NOMO-1 treated with dmso at 0.1 percent for 144 hours (cell line): Measurements from ENCODE around the gene PREX1.

Source experiments
- DNase-seq: peaks from one replicate; lab custom pipeline; 2025; ENCODE audit not compliant: unreplicated experiment; lab: John Stamatoyannopoulos, UW

Gene PREX1

DNA sequence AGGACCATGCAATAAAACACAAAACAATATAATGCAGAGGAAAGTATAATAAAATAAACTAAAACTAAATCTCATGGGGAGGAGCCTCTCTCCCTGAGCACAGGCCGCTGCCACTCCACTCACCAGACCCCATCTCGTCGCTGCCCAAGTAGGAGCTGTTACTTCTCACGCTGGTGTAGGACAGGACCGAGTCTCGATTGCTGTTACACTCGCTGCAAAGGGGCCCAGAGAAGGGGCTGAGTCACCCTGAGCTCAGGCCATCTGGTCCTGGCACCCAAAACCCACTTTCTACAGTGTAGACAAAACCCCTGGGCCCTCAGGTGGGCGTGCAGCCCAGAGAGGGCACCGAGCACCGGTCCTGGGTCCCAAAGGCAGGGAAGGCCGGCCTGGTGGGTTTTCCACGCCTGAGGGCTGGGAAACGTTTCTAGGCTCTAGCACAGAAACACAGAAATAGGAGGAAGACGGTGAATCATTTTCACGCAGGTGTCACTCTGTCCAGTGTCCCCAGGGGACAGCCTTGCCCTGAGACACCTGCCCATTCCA is 183.4 kb downstream of the PREX1 start:
- DNase-seq, result no peak

DNA sequence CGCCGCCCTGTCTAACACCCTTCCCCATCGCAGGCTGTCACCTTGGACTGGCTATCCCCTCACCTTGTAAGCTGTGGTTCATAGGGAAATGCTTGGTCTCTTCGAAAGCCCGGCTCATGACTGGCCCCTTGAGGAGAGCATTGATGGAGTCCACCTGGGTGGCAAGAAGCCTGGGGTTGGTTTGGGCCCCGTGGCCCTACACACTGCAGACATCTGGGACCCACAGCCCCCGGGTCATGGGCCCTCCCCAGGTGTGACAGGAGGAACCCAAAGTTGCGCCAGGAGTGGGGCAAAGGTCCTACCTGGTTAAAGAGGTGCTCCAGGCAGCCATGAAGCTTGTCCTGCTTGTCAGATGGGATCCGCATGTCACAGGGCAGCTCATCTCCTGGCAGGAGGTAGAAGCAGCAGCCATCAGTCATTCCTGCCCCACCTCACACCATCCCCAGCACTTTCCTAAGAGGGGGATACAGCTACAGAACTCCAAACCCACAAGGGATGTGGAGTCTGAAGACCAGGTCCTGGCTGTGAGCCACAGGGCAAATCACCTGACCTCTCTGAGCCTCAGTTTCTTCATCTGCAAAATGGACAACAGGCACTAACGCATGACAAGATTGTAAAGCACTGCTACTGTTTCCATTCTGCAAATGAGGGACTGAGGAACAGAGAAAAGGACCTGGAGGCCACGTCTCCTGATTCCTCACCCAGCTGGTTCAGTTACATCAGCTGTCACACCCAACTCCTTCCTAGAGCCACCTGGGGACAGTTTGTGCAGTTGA is 185.5 kb downstream of the PREX1 start:
- no peak for DNase-seq

DNA sequence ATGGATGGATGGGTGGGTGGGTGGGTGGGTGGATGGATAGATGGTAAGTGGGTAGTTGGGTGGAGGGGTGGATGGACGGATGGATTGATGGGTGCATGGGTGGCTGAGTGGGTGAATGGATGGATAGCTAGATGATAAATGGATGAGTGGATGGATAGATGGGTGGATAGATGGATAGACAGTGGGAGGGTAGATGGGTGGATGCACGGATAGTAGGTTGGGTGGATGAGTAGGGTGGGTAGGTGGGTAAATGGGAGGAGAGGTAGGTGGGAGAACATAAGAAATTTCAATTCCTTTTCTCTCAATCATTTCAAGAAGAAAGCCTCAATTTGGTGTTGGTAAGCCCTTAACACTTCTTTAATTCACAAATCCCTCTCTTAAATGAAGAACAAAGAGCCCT is 186.9 kb downstream of the PREX1 start:
- no peak for DNase-seq

DNA sequence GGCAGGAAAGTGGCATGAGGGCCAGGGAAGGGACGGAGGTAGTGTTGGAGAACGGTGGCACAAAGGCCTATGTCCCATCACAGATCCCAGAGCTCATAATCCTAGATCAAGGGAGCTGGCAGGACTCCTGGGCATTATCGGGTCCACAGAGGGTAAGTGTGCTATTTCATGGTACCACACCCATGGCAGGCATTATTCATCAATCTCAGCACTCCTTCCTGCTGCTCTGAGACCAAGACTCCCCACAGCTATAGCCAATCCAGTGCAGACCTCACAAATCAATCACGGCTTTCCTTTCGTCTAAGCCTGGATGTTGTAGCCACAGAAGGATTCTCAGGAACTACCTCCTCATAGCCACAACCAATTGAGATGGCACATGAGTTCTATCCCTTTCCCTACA is 187.9 kb downstream of the PREX1 start:
- no peak for DNase-seq

DNA sequence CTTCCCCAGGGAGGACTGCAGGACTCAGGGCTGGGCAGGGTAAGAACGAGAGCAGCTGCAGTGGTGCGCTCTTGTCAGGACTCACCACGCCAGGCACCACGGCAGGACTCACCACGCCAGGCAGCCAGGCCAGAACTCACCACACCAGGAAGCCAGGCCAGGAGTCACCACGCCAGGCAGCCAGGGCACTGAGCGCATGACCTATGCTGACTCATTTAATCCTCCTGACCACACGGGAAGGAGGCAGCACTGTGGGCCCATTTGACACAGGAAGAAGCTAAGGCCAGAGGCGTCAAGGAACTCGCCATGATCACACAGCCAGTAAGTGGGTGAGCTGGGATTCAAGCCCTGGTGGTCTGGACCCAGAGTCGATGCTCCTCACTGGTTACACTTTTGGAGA is 189.3 kb downstream of the PREX1 start:
- DNase-seq, result no peak

DNA sequence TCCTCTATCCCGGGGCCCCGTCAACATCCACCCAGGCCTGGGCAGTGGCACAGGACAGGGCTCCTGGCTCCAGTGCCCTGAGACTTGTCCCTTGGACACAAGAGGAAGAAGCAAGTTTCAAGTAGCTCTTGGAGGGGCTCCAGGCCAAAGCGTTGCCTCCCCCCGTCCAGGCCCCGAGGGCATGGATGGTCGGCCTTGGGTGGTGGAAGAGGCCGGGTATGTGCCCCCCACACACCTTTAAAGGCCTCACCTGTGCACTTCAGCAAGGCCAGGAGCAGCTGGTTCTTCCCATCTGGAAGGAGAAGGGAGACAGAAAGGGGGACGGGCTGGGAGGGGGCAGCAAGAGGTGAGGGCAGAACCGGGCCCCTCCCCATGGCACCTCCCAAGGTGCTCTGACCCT is 190.3 kb downstream of the PREX1 start:
- no peak for DNase-seq

DNA sequence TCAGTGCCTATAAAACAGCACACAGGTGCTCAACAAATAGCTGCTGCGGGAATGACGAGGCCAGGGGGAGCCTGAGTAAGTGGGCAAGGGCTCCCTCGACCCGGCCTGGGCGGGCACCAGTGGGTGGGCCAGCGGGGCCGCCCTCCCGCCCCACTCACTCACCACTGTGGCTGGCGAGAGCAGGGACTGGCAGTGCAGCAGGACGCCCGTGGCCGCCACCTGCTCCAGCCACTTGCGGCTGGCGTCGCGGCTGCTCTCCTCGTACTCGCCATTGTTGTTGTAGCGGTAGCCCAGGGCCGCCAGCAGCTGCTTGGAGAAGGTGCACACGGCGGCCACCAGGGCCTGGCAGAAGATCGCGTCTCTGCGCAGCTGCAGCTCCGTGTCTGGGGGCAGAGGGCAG is 191.5 kb downstream of the PREX1 start:
- DNase-seq, result no peak

DNA sequence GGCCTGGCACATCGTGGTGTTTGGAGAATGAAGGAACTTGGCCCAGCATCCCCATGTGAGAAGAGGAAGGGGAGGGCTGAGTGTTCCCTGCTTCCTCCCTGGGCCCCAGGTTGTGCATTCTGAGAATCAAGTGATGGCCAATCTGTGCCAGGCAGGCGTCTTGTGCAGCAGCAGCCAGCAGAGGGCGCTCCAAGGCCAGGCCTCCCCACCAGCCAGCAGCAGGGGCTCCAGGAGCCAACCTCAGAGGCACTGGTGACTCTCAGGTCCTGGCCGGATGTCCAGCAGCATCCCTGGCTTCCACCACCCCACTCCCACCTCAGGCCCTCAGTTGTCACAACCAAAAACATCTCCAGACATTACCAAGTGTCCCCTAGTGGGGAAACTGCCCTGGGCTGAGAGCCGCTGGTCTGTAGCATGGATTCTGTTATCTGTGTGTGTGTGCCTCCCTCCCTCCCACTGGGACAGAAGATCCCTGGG is 192.0 kb downstream of the PREX1 start:
- DNase-seq, result peak; percentile 29

DNA sequence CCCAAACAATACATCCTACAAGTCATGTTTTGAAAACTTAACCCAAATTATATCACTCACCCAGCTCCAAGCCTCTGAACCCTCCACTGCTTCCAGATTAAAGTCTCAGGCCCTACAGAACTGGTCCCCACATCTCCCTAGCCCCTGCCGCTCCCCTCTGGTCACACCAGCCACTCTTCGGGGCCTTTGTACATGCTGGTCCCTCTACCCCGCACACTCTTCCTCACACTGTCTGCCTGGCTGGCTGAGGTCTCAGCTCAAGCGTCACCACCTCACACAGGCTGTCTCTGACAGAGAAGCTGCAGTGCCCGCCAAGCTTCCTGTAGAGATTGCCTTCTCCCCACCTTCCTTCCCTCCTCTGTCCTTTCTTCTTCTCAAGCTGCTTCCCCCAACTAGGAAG is 192.4 kb downstream of the PREX1 start:
- no peak for DNase-seq

DNA sequence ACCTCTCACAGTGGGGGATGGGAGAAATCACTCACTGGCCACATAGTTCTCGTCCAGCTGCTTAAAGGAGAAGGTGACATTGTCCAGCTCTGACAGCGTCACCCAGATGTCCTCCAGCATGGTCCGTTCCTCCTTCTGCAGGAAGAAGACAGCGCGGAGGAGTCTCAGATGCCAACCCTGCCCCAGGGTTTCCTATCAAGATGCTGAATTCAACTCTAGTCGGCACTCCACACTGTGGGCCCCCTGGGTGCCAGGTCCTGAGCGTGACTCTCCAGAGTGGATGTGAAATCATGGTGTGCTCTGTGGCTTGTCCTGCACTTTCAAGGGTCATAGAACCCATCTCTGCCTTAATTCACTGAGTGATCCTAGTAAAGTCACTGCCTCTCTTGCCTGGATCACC is 193.2 kb downstream of the PREX1 start:
- no peak for DNase-seq

DNA sequence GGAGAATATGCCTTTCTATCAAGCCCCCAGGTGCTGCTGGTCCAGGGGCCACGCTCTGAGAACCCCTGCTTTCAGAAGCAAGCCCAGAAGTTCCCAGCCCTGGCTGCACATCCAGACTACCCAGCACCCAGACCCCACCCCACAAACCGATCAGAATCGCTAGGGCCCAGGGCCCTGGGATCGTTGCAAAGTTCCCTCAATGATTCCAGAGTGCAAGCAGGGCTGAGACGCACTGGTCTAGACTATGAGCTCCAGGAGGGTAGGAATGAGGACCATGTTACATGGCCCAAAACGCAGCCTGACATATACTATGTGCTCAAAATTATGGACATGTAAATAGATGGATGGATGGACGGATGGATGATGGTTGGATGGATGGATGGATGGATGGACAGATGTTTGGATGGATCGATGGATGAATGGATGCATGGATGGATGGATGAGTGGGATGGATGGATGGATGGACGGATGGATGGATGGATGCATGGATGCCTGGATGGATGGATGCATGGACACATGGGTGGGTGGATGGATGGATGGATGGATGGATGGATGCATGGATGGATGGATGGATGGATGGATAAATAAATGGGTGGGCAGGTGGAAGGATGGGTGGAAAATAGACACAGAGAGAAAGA is 194.1 kb downstream of the PREX1 start:
- DNase-seq, result no peak

DNA sequence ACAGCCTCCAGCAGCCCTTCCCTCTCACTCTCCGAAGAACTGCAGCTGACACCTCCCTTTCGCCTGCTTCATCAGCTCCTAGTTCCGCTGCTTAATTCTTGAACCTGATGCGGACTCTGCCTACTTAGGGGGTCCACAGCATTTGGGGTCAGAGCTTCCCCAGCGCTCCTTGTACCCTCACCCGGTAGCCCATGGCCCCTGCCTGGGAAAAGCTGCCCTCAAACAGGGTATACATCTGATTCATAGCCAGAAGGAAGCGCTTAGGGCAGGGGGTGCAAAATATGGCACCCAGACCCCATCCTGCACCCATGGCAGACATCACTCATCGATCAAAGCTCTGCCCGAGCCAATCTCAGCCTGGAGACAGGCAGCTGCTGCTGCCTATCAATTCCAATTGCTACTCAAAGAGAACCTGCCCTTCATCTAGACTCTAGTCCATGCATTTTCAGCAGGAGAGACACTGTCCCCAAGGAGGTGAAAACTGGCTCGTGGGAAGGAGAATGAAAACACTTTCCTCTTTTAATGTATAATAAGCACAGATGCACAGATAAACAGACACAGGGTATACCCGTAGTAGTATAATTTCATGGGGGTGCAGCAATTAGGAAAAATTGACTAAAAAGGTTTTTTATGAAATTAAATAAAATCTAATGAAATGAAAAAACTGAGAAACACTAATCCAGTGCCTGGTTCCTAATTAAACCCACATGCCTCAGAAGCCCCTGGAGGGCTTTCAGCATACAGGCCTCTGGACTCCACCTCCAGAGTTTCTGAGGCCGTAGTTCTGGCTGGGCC is 194.8 kb downstream of the PREX1 start:
- no peak for DNase-seq

DNA sequence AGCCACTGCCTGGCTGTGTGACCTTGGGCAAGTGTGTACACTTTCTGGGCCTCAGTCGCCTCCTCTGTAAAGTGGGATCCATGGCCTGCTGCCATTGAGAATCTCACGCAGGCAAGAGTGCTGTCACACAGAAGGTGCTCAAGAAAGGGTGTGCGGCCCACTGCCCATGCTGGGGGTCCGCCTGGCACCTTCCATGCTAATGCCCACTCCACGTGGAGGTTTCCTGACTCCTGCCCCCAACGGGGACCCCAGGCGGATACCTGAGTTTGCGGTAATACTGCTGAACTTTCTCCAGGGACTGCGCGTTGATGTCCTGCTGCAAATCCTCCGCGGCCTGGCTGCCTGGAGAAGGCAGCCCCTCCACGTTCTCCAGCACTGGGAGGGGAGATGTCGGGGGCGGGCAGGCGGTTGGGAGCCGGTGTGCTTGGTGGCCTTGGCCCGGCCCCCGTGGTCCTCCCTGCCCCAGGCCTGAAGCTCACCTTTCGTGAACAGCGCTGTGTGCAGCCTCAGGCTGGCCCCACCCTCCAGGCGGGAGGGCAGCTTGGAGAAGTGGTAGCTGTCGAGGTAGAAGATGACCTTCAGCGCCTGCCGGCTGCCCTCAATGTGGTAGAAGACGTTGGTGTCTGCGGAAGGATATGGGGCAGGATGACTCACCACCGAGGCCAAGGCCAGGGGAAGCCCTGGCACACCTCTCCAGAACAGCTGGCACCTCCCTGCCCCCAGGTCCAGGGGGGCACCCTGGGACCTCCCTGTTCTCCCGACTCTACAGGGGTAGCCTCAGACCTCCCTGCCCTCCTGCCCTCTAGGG is 195.6 kb downstream of the PREX1 start:
- no peak for DNase-seq

DNA sequence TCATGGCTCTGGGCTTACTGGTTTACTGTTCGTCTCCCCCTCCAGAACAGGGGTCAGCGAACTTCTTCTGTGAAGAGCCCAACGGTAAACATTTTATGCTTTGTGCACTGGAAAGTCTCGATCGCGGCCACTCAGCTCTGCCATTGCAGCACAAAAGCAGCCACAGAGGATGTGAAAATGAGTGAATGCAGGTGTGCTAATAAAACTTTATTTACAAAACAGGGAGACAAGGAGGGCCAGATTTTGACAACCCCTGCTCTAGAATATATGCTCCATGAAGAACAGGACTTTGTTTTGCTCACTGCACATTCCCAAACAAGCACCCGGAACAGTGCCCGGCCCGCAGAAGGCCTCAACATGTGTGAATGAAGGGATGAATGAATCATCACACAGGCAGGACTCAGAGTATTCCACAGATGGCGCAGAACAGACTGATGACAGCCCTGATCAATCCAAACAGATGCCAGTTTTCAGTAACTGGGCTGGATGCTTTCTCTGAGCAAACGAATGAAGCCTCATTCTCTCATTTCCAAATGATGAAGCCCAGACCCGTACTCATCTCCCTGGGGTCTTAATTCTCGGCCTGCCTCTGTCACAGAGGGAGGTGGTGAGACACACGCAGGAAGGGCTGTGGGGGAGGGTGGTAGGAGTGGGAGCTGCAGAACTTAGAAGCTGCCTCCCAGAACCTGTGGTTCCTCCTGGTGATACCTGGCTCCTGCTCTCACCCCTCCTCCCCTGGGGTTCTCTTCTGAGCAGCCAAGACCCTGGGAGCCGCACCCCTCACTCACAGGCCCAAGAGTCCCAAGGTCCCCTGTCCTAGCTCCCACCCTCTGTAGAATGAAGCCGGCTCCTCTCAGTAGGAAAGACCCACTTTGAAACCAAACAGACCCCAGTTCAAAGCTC is 196.4 kb downstream of the PREX1 start:
- DNase-seq, result no peak

DNA sequence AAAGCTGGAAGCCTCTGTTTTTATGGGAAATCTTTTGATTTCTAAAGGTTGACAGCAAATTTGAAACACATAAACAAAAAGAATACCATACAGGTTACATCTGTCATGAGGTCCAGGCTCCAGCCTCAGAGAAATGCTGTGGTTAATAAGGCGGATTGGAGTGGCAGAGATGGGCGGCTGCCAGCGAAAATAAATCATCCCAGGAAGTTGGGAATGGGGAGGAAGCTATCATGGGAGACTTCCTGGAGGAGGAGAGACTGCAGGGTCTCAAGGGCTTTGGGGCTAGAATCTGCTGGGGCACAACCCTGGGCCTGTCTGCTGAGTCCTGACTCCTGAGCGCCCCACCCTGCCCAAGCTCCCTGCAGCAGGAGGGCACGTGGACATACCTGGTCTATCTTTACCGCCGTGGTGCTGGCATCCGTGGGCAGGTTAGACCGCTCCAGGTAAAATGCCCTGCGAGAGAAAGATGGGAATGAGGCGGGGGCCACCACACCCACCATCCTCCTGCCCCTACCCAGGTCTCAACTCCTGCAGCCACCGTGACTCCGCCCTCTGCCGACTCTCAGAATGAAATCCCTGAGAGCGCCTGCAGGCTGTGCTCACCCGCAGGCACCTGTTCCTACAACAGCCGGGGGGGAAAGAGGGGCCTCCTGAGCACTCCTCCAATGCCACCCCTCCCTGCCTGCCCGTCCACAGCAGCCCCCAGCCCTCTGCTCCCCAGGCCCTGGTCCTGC is 197.3 kb downstream of the PREX1 start:
- DNase-seq, result no peak

DNA sequence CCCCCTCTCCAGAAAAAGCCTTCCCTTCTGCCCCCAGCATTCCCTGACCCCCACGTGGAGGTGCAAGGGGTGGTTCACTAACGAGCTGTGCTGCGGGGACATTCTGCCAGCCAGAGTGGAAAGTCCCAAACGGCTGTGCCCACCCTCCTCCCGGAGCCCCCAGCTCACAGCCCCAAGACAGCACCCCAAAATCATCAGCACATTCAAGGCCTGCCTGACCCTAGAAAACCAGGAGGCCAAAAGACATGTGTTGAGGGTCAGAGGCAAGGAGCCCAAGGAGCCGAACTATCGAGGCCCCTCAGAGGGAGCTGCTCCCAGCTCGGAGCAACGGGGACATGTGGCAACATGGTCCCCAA is 197.9 kb downstream of the PREX1 start:
- no peak for DNase-seq

DNA sequence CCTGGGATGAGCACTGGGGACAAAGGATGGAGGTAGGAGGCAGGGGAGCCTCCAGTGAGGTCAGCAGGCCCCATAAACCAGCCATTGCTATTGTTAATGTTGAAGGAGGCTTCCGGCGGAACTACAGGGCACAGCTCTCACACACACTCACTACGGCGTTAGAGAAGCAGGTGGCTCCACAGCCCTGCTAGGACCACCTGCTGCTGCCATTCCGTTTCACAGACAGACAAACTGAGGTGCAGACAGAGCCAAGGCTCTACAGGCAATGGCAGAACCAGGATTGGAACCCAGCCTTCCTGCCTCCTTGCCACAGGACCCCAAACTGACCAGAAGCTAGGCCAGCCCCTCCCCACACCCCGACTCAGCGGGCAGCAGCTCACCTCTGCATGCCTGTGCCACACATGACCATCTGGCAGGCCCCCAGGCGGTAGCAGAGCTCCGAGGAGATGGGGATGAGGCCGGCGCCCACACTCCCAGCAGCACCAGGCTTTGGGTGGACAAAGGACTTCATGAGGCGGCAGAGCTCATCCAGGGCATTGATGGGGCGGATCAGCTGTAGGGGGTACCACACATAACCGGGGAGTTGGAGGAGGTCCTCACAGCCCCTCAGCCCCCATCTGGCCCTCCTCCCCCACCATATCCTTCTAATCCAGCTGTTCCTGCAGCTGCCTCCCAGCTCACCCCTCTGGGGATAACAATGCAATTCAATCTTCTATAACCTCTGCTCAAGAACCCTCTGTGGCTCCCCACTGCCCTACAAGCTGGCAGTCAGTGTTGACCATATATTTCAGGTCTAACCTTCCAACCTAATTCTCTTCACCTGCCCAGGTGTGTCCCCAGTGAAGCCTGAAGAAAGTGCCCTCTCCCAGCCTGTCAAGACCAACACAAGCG is 198.5 kb downstream of the PREX1 start:
- no peak for DNase-seq

DNA sequence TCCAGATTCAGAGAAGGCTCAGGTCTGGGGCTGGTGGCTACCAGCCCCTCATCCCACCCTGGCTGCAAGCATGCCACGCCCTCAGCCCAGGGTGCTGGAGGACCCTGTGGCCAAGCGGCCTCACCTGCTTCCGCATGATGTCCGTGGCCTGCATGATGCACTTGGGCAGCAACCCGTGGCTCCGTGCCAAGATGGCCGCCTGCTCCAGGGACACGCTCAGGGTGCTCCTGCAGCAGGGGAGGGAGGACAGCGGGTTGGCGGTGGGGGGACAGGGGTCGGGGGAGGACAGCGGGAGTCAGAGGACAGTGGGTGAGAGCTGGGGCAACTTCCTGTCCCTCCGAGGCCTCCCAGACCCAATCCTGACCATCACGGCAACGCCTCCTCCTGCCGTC is 200.1 kb downstream of the PREX1 start:
- DNase-seq, result no peak
